SK-MEL-5 (cell line): ENCODE results near the gene TIMP1. TPM values are rescaled to one million over a fixed set of nuclear protein-coding genes. Genes with fewer than 3 reads are reported as not detected.

ENCODE experiments used
- DNase-seq: peaks from one replicate; pipeline ENCODE4 v3.0.0-alpha.2; 2016; ENCODE audit warnings: low read depth, low spot score
- in situ Hi-C: cut with HindIII; loops from 2 replicates; pipeline ENCODE4 v1.10.0; 2016; ENCODE audit warnings: low sequenced_read_pairs, high pct_unique_total_duplicates, low pct_unique_long_range_greater_than_20kb
- polyA plus RNA-seq, 2 experiments: library from polyadenylated mRNA; depleted of rRNA; stranded (reverse); fragments of >200 nt; gene quantifications; 2 replicates each; pipeline ENCODE4 v1.2.3, GENCODE V29; 2015
- total RNA-seq: library from RNA; depleted of rRNA; stranded (reverse); fragments of >200 nt; shearing (Covaris generic); gene quantifications from 2 replicates; pipeline ENCODE4 v1.2.3, GENCODE V29; 2014; rRNA removed

Gene TIMP1
- total RNA-seq, result 265 and 283 TPM in 2 replicates
- polyA plus RNA-seq (2015; cell fraction: cytosol; rRNA removed), result 422 and 561 TPM in 2 replicates
- 63.6 and 69.6 TPM in 2 replicates for polyA plus RNA-seq (2015; cell fraction: nucleus; rRNA removed)

DNA sequence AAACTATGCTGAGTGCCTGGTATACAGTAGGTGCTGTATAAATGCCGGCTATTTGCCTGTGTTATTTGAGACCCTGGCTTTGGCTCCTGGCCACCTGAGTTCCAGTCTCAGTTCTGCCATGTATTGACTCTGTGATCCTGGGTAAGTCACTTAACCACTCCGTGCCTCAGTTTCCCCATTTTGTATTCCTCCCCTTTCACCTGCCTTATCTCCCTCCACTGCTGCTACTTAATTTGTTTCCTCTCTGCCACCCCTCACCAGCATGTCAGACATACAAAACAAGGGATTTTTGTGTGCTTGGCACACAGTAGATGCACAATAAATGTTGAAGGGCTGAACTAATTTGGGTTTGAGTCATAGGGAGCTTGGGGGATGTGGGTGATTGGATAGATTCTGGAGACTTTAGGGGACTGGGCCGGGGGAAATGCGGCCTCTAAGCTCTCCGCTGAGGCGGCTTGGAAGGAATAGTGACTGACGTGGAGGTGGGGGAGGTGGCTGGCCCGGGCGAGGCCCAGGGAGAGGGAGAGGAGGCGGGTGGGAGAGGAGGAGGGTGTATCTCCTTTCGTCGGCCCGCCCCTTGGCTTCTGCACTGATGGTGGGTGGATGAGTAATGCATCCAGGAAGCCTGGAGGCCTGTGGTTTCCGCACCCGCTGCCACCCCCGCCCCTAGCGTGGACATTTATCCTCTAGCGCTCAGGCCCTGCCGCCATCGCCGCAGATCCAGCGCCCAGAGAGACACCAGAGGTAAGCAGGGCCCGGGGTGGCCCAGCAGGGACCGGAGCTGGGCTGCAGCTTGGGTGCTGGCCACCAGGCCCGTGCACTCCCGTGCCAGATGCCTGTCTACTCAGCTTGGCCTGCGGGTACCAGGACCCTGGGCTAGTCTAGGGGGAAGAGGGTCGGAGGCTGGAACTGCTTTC is at the start of gene TIMP1:
TIMP1 (plus strand) TSS at position 706 of the 917 bp plus-strand sequence. CDS start 980 bp downstream, outside the sequence.
- in situ Hi-C loops, result no loop called here

DNA sequence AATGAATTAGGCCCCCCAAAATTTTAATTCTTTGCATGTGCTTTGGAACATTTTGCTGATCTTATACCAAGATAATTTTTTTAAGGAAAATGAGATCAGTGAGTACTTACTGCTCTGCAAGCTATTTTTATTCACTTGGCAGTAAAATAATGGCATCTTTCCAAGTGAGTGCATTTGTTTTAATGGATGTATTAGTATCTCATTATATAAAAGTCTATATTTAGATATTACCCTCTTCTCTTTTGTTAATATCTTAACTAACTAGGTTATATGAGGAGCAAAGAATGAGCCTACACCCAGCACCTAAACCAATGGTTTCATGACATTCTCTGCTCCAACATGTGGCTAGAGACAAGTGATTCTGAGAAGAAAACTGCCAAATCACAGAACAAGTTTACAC is 42.4 kb upstream of the TIMP1 start:
- in situ Hi-C loops, result no loop called here
- no peak for DNase-seq

More for the DNA sequence above, at the start of gene TIMP1:
- DNase-seq, result peak; percentile 86

DNA sequence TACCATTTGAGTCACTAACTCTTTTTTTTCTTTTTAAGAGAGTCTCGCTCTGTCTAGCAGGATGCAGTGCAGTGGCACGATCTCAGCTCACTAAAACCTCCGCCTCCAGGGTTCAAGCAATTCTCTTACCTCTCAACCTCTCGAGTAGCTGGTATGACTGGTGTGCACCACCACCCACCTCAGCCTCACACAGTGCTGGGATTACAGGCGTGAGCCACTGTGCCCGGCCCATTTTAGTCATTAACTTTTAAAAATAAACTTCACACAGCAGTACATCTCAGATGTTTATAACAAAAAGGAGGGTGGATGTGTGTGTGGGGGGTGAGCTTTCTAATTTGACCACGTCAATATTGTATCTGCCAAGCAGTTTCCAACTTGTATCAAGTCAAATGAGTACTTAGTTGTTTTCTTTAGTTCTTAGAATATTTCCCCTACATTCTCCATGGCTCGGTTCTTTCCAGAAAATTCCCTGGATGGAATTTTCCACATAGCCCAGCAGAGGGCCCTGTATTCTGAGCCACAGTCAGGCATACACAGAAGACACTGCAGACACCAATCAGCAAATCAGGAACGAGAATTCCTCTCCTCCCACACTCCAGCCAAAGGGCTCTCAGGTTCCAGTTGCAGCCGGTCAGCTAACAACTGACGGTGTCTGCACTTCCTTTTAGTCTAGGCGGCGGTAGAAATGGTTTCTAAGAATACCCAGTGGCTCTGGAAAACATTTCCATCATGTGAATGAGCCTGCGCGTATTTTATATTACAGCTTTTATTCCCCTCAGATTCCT is 41.3 kb upstream of the TIMP1 start:
- in situ Hi-C loops, result no loop called here
- DNase-seq, result peak; percentile 93

DNA sequence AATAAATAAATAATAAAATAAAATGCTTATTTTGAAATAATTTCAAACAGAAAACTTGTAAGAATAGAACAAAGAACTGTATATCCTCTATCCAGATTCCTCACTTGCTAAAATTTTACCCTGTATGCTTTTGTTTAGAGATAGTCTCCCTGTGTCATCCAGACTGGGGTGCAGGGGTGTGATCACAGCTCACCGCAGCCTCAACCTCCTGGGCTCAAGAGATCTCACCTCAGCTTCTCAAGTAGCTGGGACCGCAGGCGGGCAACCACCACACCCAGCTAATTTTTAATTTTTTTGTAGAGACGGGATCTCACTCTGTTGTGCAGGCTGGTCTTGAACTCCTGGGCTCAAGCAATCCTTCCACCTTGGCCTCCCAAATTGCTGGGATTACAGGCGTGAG is 38.7 kb upstream of the TIMP1 start:
- in situ Hi-C loops, result no loop called here
- no peak for DNase-seq

DNA sequence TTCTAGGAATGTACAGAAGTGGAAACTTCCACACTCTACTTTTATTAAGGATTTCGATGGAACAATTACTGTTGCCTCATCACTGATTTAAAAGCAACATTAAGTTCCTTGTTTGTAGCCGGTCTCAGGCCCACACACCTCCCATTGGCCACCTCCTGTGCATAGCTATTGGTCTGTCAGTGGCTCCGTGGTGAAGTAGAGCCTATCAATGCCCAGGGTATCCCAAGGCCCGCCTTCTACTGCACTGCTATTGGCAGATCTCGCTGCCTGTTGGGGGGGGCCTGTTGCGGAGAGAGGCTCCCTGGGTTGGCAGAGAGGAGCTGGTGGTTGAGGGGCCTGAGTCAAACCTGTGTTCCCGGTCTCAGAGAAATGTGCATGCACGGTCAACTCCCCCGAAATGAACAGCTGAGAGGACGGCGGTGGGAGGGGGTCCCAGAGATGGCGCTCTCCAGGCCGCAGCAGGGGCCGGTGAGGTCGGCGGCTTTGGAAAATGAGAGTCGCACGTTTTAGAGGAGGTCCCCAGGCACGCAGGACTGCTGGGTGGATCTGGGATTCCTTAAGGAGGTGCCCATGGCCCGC is 26.1 kb upstream of the TIMP1 start:
- DNase-seq, result peak; percentile 43
- in situ Hi-C loops, result no loop called here

DNA sequence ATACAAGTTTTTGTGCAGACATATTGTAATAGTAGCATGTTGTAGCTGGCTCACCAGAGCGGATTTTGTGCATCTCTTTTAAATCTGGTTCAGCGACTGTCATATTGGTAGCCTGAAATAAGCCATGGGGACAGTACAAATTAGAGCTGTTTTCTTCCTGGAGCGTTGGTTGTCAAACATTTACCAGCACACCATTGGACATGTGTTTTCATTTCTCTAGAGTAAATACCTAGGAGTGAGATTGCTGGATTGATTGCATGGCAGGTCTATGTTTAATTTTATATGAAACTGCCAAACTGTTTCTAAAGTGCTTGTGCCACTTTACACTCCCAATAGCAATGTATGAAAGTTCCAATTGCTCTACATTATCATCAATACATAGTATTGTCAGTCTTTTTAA is 23.8 kb upstream of the TIMP1 start:
- DNase-seq, result no peak
- in situ Hi-C loops, result no loop called here

DNA sequence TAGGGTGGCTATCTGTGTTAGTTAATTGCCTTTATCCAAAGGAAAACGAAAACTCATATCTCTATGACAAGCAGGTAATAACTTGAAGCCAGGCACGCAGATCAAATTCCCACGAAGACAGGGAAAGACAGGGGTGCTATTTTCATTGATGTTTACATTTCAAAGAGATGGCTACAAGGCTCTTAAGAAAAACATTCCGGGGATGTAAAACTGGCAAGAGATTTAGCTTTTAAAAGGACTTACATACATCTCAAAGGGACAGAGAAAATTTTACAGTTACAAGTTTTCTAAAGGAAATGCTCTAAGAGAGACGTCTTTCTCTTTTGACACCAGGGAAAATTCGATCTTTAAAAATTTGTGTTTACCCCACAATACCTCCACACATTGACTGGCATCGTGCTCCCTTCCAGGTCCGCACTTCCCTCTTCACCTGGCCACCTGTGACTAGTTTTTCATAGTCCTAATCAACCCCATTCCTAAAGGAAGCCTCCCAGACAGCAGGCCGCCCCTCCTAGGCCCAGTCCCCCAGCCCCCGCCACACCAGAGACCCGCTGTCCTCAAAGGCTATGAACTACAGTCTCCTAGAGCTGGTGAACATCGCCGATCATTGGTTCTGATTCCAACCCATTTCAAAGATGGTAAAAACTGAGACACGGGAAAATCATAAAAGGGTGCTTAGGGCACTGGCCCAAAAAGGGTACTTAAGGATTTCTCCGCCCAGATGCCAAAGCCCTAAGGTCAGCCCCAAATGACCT is 21.9 kb upstream of the TIMP1 start:
- in situ Hi-C loops, result no loop called here
- no peak for DNase-seq

DNA sequence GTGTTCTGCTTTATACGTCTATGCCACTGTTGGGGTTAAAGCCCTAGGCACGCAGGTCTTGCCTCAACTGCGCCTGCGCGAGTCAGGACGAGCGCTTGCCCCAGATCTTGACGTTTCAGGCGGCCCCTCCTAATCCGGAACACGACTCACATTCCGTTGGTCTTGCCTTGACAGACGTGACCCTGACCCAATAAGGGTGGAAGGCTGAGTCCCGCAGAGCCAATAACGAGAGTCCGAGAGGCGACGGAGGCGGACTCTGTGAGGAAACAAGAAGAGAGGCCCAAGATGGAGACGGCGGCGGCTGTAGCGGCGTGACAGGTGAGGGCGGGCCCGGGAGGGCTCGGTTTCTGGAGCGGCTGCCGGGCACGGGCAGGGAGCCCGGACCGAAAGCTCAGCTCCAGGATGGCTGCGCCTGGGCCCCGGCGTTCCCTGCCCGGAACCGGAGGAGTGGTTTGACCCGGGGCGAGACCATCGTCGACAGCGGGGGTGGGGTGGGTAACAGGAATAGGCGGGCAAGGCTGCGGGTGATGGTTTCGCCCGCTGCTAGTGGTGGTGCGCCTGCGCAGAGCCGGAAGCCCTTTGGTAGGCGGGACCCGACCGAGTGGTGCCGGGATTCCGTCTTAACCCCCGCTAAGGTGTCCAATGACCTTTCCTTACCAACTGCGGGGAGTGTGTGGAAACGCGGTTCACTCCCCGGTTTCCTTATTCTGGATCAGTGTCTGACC is 21.1 kb upstream of the TIMP1 start, which contains the start of gene ARAF:
ARAF (plus strand) TSS at position 272 of the 725 bp plus-strand sequence. CDS start 1,763 bp downstream, outside the sequence.
- peak; percentile 99 for DNase-seq
- in situ Hi-C loops, result no loop called here

DNA sequence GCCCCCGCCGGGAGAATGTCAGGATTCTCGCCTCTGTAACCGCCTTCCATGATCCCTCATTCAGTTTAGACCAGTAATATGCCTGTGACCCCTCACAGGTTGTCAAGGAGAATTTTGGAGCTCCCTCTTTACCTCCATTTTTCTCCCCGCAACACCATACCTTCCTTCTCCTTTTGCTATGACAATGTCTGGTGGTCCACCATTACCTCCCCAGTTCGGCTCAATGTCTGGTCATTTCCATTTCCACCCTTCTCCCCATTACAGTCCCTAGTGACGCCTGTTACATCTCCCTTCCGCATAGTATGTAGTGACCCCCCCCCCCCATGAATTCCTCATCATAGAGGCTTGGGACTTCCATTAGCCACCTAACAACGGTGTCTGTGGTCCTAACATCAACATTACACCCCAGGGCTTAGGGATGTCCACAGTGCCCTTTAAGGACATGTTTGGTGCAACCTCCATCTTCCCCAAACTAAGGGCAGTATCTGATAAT is 20.5 kb upstream of the TIMP1 start:
- DNase-seq, result no peak
- in situ Hi-C loops, result no loop called here

DNA sequence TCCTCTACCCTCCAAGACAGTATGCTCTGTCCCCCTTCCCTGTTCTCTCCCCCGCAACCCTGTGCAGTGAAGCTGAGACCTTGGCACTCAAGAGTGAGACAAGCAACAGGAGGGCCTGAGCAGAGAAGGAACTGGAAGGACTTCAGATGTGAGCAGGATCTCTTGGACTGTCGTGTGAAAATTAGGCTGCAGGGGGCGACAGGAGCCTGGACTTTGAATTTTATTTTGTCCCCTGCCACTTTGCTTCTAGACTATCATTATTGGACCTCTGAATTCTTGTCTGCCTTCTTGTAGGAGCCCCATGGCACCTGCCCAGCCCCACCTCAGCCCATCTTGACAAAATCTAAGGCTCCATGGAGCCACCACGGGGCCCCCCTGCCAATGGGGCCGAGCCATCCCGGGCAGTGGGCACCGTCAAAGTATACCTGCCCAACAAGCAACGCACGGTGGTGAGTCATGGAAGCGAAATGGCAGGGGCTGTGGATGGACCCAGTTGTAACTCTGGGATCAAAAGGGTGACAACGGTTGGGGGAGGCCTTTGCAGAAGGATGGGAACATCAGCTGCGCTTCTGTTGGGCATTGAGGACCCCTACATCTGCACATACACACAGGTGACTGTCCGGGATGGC is 19.5 kb upstream of the TIMP1 start:
- in situ Hi-C loops, result no loop called here
- DNase-seq, result peak; percentile 58

DNA sequence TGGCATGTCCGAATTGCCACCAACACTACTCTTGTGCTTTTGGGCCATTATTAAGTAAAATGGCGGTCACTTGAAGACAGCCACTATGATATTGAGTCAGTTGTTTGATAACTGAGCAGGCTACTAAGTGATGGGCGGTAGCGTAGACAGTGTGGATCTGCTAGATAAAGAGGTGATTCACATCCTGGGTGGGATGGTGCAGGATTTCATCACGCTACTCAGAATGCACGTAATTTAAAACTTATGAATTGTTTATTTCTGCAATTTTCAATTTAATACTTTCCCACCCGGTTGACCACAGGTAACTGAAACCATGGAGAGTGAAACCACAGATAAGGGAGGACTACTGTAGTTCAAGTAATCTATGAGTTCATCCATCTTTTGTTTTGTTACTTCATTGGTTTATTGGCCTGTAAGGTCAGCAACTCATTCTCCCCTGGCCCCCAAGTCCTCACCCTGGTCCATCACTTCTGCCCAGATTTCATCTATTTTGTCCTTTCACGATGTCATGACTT is 18.4 kb upstream of the TIMP1 start:
- DNase-seq, result no peak
- in situ Hi-C loops, result no loop called here

DNA sequence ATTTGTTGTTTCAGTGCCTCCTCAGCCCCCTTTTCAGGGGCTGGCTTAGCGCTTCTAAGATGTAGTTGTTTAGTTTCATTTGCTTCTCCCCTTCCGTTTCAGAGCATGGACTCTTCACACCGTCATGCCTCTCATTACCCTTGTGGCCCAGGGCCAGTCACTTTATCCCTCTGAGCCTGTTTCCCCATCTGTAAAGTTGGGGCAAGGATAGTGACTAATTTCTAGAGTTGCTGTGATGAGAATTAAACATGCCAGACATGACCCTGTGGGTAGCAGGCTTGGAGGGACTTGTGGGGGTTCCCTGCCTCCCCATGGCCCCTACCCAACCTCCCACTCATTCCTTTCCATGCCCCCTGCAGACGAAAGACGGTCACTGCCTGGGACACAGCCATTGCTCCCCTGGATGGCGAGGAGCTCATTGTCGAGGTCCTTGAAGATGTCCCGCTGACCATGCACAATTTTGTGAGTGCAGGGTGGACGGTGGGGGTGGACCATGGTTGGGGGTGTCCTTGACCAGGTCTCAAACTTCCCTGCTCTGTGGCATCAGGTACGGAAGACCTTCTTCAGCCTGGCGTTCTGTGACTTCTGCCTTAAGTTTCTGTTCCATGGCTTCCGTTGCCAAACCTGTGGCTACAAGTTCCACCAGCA is 17.7 kb upstream of the TIMP1 start:
- no peak for DNase-seq
- in situ Hi-C loops, result no loop called here

DNA sequence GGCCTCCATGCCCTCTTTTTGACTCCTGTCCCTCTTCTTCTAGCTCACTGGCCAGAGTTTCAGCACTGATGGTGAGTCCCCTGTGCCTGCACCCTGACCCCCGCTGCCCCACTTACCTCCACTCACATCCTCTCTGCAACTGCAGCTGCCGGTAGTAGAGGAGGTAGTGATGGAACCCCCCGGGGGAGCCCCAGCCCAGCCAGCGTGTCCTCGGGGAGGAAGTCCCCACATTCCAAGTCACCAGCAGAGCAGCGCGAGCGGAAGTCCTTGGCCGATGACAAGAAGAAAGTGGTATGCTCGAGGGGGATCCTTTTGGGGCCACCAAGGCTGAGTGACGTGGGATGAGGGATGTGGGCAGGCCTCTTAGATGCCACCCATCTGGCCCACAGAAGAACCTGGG is 15.4 kb upstream of the TIMP1 start:
- in situ Hi-C loops, result no loop called here
- no peak for DNase-seq

DNA sequence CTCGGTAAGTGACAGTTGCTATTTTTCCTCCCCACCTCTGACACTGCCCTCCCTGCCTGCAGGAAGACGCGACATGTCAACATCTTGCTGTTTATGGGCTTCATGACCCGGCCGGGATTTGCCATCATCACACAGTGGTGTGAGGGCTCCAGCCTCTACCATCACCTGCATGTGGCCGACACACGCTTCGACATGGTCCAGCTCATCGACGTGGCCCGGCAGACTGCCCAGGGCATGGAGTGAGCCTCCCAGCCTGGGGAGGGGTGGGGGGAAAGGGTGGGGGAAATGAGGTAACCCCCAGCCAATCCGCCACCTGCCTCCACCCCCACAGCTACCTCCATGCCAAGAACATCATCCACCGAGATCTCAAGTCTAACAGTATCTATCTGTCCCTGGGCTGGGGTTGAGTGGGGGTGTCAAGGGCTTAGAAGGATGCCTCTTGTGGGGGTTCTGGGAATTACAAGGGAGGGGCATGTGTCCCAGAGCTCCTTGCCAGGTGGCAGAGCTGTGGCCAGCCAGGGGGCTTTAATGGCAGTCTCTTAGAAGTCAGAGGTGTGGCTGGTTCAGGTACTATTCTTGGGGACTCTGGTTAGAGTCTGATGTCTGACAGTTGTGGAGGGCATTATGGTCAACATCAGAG is 13.5 kb upstream of the TIMP1 start:
- peak; percentile 38 for DNase-seq
- in situ Hi-C loops, result no loop called here

DNA sequence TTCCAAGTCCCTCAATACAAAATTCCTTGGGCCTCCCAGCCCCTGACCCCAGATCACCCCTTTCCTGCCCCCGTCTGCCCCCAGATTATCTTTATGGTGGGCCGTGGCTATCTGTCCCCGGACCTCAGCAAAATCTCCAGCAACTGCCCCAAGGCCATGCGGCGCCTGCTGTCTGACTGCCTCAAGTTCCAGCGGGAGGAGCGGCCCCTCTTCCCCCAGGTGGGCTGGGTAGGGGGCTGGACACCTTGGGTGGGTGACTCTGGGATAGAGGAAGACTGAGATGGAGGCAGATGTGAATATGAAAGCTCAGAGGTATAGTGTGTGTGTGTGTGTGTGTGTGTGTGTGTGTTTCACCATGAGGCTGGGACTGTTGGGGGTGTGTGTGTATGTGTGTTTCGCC is 11.4 kb upstream of the TIMP1 start:
- in situ Hi-C loops, result no loop called here
- no peak for DNase-seq
